Nephron progenitor cell (in vitro differentiated cells): ENCODE data around the gene SNX15.
A peak's percentile ranks its signal among the peaks of the same experiment; 100 is the strongest.

Experiments used
- DNase-seq: peaks from one replicate; pipeline ENCODE4 v3.0.0; 2021
- H3K27ac Mint-ChIP-seq: 2 replicates; pipeline ENCODE4 v1.8.0; 2021; ENCODE audit warnings: mild to moderate bottlenecking, moderate library complexity, mixed read lengths
- H3K27me3 Mint-ChIP-seq: 2 replicates; pipeline ENCODE4 v1.8.0; 2021; ENCODE audit warnings: mild to moderate bottlenecking, low read depth, mixed read lengths; ENCODE audit not compliant: poor library complexity
- H3K36me3 Mint-ChIP-seq: 2 replicates; pipeline ENCODE4 v1.8.0; 2021; ENCODE audit warnings: low read depth, mixed read lengths
- H3K4me1 Mint-ChIP-seq: 2 replicates; pipeline ENCODE4 v1.8.0; 2021; ENCODE audit warnings: mixed read lengths
- H3K4me3 Mint-ChIP-seq: 2 replicates; pipeline ENCODE4 v1.8.0; 2021; ENCODE audit warnings: mild to moderate bottlenecking, moderate library complexity, mixed read lengths
- H3K9me3 Mint-ChIP-seq: 2 replicates; pipeline ENCODE4 v1.8.0; 2021; ENCODE audit warnings: mild to moderate bottlenecking, moderate library complexity, mixed read lengths
- CTCF ChIP-seq: fragments of 200-600 bp; sonication (generic); IDR thresholded peaks from 2 replicates; pipeline ENCODE4 v1.5.0; 2021; ENCODE audit warnings: antibody characterized with exemption

The SNX15 gene

GRCh38 chr11:65059959-65060824 is 33.0 kb downstream of the SNX15 start:
- no peaks in the 10 kb centered on the region for H3K36me3 Mint-ChIP-seq
- peaks cover 5% of the 10 kb centered on the region for H3K4me1 Mint-ChIP-seq
- no peaks in the 10 kb centered on the region for H3K9me3 Mint-ChIP-seq
- no peak for TF ChIP-seq CTCF
- H3K27ac Mint-ChIP-seq = no peak overlapping the region
- no peak for DNase-seq
- no peak overlapping the region for H3K4me3 Mint-ChIP-seq
- H3K27me3 Mint-ChIP-seq = peaks cover 36% of the 10 kb centered on the region

GRCh38 chr11:65060913-65061408 is 33.7 kb downstream of the SNX15 start:
- Mint-ChIP-seq H3K4me3 (no peak overlapping the region), H3K36me3 (no peaks in the 10 kb centered on the region), H3K27me3 (peaks cover 30% of the 10 kb centered on the region), H3K27ac (peak overlapping the region; percentile 37), H3K9me3 (no peaks in the 10 kb centered on the region), H3K4me1 (peaks cover 5% of the 10 kb centered on the region)
- no peak for DNase-seq
- peak; percentile 9 for TF ChIP-seq CTCF

DNA sequence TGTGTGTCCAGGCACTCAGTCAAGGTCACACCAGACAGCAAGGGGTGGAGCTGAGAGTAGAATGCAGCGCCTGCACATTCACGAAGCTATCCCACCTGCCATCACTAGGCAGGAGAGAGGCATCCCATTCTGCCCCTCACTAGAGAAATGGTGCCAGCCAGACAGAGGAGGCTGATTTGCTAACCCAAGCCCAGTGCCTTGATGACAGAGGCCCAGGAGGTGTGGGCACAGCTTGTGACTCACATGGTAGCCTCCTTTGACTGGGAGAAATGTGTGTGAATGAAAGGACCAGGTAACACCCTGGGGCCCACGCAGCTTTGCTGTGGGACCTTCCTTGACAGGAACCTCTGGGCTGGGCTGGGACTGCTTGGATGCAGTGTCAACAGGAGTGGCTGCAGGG is 36.3 kb downstream of the SNX15 start:
- TF ChIP-seq CTCF = no peak
- Mint-ChIP-seq H3K4me1 (peaks cover 18% of the 10 kb centered on the region), H3K36me3 (no peaks in the 10 kb centered on the region), H3K4me3 (no peak overlapping the region), H3K27me3 (peaks cover 22% of the 10 kb centered on the region), H3K27ac (no peak overlapping the region), H3K9me3 (no peaks in the 10 kb centered on the region)
- no peak for DNase-seq

- TF ChIP-seq CTCF = no peak
Observed at GRCh38 chr11:65064847-65065240, 37.6 kb downstream of the SNX15 start.

GRCh38 chr11:65065851-65066250 is 38.6 kb downstream of the SNX15 start:
- Mint-ChIP-seq H3K27me3 (peaks cover 14% of the 10 kb centered on the region), H3K9me3 (no peaks in the 10 kb centered on the region), H3K4me3 (no peak overlapping the region), H3K27ac (no peak overlapping the region), H3K4me1 (peaks cover 18% of the 10 kb centered on the region), H3K36me3 (no peaks in the 10 kb centered on the region)
- no peak for TF ChIP-seq CTCF
- no peak for DNase-seq

More at GRCh38 chr11:65064847-65065240, 37.6 kb downstream of the SNX15 start:
- H3K27ac Mint-ChIP-seq = no peak overlapping the region
- no peak for DNase-seq
- H3K4me1 Mint-ChIP-seq = peaks cover 18% of the 10 kb centered on the region
- H3K9me3 Mint-ChIP-seq = no peaks in the 10 kb centered on the region
- H3K36me3 Mint-ChIP-seq = no peaks in the 10 kb centered on the region
- H3K27me3 Mint-ChIP-seq = peaks cover 18% of the 10 kb centered on the region
- H3K4me3 Mint-ChIP-seq = no peak overlapping the region

DNA sequence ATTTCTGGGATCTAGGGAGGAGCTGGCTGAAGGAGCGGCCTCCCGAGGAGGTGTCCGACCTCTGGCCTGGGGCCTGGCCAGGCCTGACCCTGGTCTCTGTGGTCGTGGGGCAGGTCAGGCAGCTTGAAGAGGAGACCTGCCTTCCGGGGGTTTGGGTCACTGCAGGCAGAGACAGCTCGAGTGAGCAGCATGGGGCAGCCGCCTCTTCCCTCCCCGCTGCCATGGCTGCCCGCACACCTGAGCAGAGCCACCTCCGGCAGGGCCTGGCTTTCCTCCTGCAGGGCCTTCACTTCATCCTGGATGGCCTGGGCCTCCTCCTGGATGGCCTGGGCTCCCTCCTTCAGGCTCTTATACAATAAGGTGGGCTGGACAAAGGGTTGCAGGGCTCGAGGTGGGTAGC is 39.1 kb downstream of the SNX15 start:
- Mint-ChIP-seq H3K36me3 (no peaks in the 10 kb centered on the region), H3K27ac (no peak overlapping the region), H3K4me3 (no peak overlapping the region), H3K4me1 (peaks cover 18% of the 10 kb centered on the region), H3K27me3 (peaks cover 12% of the 10 kb centered on the region), H3K9me3 (no peaks in the 10 kb centered on the region)
- no peak for DNase-seq
- TF ChIP-seq CTCF = no peak
